Left ventricle myocardium inferior (tissue), 1 donor: ENCODE data around the gene TIMP3. TPM values are rescaled to one million over a fixed set of nuclear protein-coding genes. Genes with fewer than 3 reads are reported as not detected.

Experiments
- DNase-seq: peaks from one replicate; pipeline ENCODE4 v3.0.0-alpha.2; 2020
- H3K27ac ChIP-seq: fragments of 200-600 bp; replicated peaks from 2 replicates; pipeline ENCODE4 v1.8.0; 2021
- H3K27me3 ChIP-seq: fragments of 200-600 bp; 2 replicates; pipeline ENCODE4 v1.8.0; 2021; ENCODE audit warnings: low read depth
- H3K36me3 ChIP-seq: fragments of 200-600 bp; 2 replicates; pipeline ENCODE4 v1.8.0; 2021
- H3K4me1 ChIP-seq: fragments of 200-600 bp; 2 replicates; pipeline ENCODE4 v1.8.0; 2021
- H3K4me3 ChIP-seq: fragments of 200-600 bp; 2 replicates; pipeline ENCODE4 v1.8.0; 2021; ENCODE audit warnings: mild to moderate bottlenecking, moderate library complexity
- H3K9me3 ChIP-seq: fragments of 200-600 bp; replicated peaks from 2 replicates; pipeline ENCODE4 v1.8.0; 2021
- CTCF ChIP-seq: fragments of 200-600 bp; IDR thresholded peaks from 2 replicates; pipeline ENCODE4 v1.8.0; 2021; ENCODE audit warnings: antibody characterized with exemption, mild to moderate bottlenecking, borderline replicate concordance
- intact Hi-C: fragments of 100-400 bp; cut with micrococcal nuclease; formaldehyde crosslinking; loops from one replicate; pipeline ENCODE4 v1.11.0; 2022
- total RNA-seq: library from RNA; stranded (reverse); fragmentation: NEBNext Ultra II Directional; extraction: Animal tissue kit (Norgen Biotek cat#: 25700); gene quantifications from one replicate; pipeline ENCODE4 v1.2.1, GENCODE V29; 2021
- donor health status: DM: no; HTN: yes; CAD: no; lungs with severe emphysema.

TIMP3 gene
- total RNA-seq, 1 donor from 2014 or later = 250 TPM

- Histone ChIP-seq H3K4me3 (no peak overlapping the region), H3K27ac (no peak overlapping the region), H3K4me1 (no peaks in the 10 kb centered on the region), H3K9me3 (no peaks in the 10 kb centered on the region), H3K27me3 (no peaks in the 10 kb centered on the region), H3K36me3 (no peaks in the 10 kb centered on the region)
- DNase-seq = no peak
- no peak for TF ChIP-seq CTCF
- intact Hi-C loops = no loop called here
Observed at GRCh38 chr22:32896891-32897290, 95.4 kb downstream of the TIMP3 start.

- DNase-seq = no peak
- no peak overlapping the region for H3K27ac ChIP-seq
- H3K27me3 ChIP-seq = no peaks in the 10 kb centered on the region
- no peak for TF ChIP-seq CTCF
- no peak overlapping the region for H3K4me3 ChIP-seq
- no peaks in the 10 kb centered on the region for H3K9me3 ChIP-seq
- H3K36me3 ChIP-seq = no peaks in the 10 kb centered on the region
- intact Hi-C loops = no loop called here
- no peaks in the 10 kb centered on the region for H3K4me1 ChIP-seq
Observed at GRCh38 chr22:32897400-32897799, 95.9 kb downstream of the TIMP3 start.

GRCh38 chr22:32900886-32901635, 99.6 kb downstream of the TIMP3 start:
- no peak for DNase-seq
- peaks cover 15% of the 10 kb centered on the region for H3K4me1 ChIP-seq
- intact Hi-C loops = no loop called here
- H3K4me3 ChIP-seq = no peak overlapping the region
- no peaks in the 10 kb centered on the region for H3K27me3 ChIP-seq
- TF ChIP-seq CTCF = no peak
- H3K36me3 ChIP-seq = no peaks in the 10 kb centered on the region
- H3K9me3 ChIP-seq = no peaks in the 10 kb centered on the region
- H3K27ac ChIP-seq = no peak overlapping the region

GRCh38 chr22:32901925-32902324, 100.4 kb downstream of the TIMP3 start:
- Histone ChIP-seq H3K27me3 (no peaks in the 10 kb centered on the region), H3K36me3 (no peaks in the 10 kb centered on the region), H3K4me1 (peaks cover 16% of the 10 kb centered on the region), H3K9me3 (no peaks in the 10 kb centered on the region), H3K27ac (no peak overlapping the region), H3K4me3 (no peak overlapping the region)
- intact Hi-C loops = no loop called here
- peak; percentile 26 for TF ChIP-seq CTCF
- no peak for DNase-seq

GRCh38 chr22:32903507-32903906, 102.0 kb downstream of the TIMP3 start:
- Histone ChIP-seq H3K4me1 (peaks cover 16% of the 10 kb centered on the region), H3K4me3 (no peak overlapping the region), H3K27ac (no peak overlapping the region), H3K27me3 (no peaks in the 10 kb centered on the region), H3K9me3 (no peaks in the 10 kb centered on the region), H3K36me3 (no peaks in the 10 kb centered on the region)
- intact Hi-C loops = no loop called here
- no peak for DNase-seq
- no peak for TF ChIP-seq CTCF
